GM18517 (cell line): ENCODE measurements around the gene COG5.

Source experiments
- ATAC-seq: cut with Tn5 transposase; IDR thresholded peaks from one replicate; pipeline ENCODE4 v1.9.1; 2021; ENCODE audit warnings: mild to moderate bottlenecking, moderate library complexity; ENCODE audit not compliant: unreplicated experiment

Gene COG5

GRCh38 chr7:107526672-107527071 is 37.0 kb downstream of the COG5 start:
- no peak for ATAC-seq

GRCh38 chr7:107506674-107507339 is 56.9 kb downstream of the COG5 start:
- ATAC-seq, result no peak

- ATAC-seq, result no peak
Measured at GRCh38 chr7:107505997-107506673, 57.6 kb downstream of the COG5 start.

- ATAC-seq, result no peak
Measured at GRCh38 chr7:107505362-107505761, 58.4 kb downstream of the COG5 start.

- ATAC-seq, result no peak
Measured at GRCh38 chr7:107503687-107504086, 60.0 kb downstream of the COG5 start.

- no peak for ATAC-seq
Measured at GRCh38 chr7:107502797-107503196, 60.9 kb downstream of the COG5 start.

- no peak for ATAC-seq
Measured at GRCh38 chr7:107502154-107502553, 61.6 kb downstream of the COG5 start.

GRCh38 chr7:107501593-107501992 is 62.1 kb downstream of the COG5 start:
- no peak for ATAC-seq

- no peak for ATAC-seq
Measured at GRCh38 chr7:107499731-107500130, 64.0 kb downstream of the COG5 start.

- ATAC-seq, result no peak
Measured at GRCh38 chr7:107495516-107495915, 68.2 kb downstream of the COG5 start.

GRCh38 chr7:107494884-107495283 is 68.8 kb downstream of the COG5 start:
- ATAC-seq, result no peak

- ATAC-seq, result no peak
Measured at GRCh38 chr7:107494315-107494751, 69.4 kb downstream of the COG5 start.

GRCh38 chr7:107492875-107493274 is 70.8 kb downstream of the COG5 start:
- ATAC-seq, result no peak

GRCh38 chr7:107486041-107486440 is 77.7 kb downstream of the COG5 start:
- no peak for ATAC-seq

- no peak for ATAC-seq
Measured at GRCh38 chr7:107482571-107482970, 81.1 kb downstream of the COG5 start.

- no peak for ATAC-seq
Measured at GRCh38 chr7:107480932-107481331, 82.8 kb downstream of the COG5 start.

- ATAC-seq, result no peak
Measured at GRCh38 chr7:107479303-107479702, 84.4 kb downstream of the COG5 start.

GRCh38 chr7:107474104-107474521 is 89.6 kb downstream of the COG5 start:
- no peak for ATAC-seq

GRCh38 chr7:107472116-107472515 is 91.6 kb downstream of the COG5 start:
- ATAC-seq, result no peak

GRCh38 chr7:107471292-107472070 is 92.2 kb downstream of the COG5 start:
- ATAC-seq, result no peak

- ATAC-seq, result no peak
Measured at GRCh38 chr7:107469929-107470328, 93.8 kb downstream of the COG5 start, which contains the start of gene GPR22. Gene GPR22 (plus strand): TSS chr7:107470057. CDS start chr7:107474061, 4,004 bp downstream.

GRCh38 chr7:107468824-107469223 is 94.9 kb downstream of the COG5 start:
- ATAC-seq, result no peak
